Testis (tissue), 3 donors: Measurements from ENCODE around the gene INTU. TPM values are rescaled to one million over a fixed set of nuclear protein-coding genes. Genes with fewer than 3 reads are reported as not detected.

Source experiments
- DNase-seq: peaks from one replicate; pipeline ENCODE4 v3.0.0-alpha.2; 2019
- H3K27ac ChIP-seq, 2 donors: fragments of 200-600 bp; sonication (generic); one replicate each; pipeline ENCODE4 v1.5.1; 2019
- H3K27me3 ChIP-seq: fragments of 200-600 bp; sonication (generic); one replicate; pipeline ENCODE4 v1.5.1; 2019
- H3K36me3 ChIP-seq: fragments of 200-600 bp; sonication (generic); one replicate; pipeline ENCODE4 v1.5.1; 2017; ENCODE audit warnings: low read depth; ENCODE audit errors: missing control alignments
- H3K4me1 ChIP-seq: fragments of 200-600 bp; sonication (generic); one replicate; pipeline ENCODE4 v1.5.1; 2019
- H3K4me3 ChIP-seq, 2 donors: fragments of 200-600 bp; sonication (generic); one replicate each; pipeline ENCODE4 v1.5.1; 2017 to 2019
- H3K9me3 ChIP-seq: fragments of 200-600 bp; sonication (generic); one replicate; pipeline ENCODE4 v1.5.1; 2017
- POLR2A ChIP-seq: fragments of 450-650 bp; IDR thresholded peaks from one replicate; pipeline ENCODE4 v1.6.1; 2017; ENCODE audit warnings: antibody characterized with exemption, mild to moderate bottlenecking, moderate library complexity
- WGBS, 2 donors: methylation state at CpG; one replicate each; pipeline ENCODE4 v1.1.5; 2018; 5-methylcytosine and 5-hydroxymethylcytosine counted together
- intact Hi-C: fragments of 100-400 bp; cut with DNase I; formaldehyde crosslinking; loops from one replicate; pipeline ENCODE4 v1.15.1; 2023; ENCODE audit warnings: low total_unique reads
- polyA plus RNA-seq: library from polyadenylated mRNA; stranded (reverse); fragments of 350-450 nt; fragmentation: Illumina TruSeq; extraction: RNeasy Lipid Tissue Mini Kit (QIAGEN cat#74804); gene quantifications from one replicate; pipeline ENCODE4 v1.2.3, GENCODE V29; 2014; ENCODE audit warnings: low read depth, low replicate concordance; ENCODE audit not compliant: insufficient read depth
- total RNA-seq, 2 donors: library from RNA; depleted of rRNA; stranded (reverse); fragments of >200 nt; gene quantifications; one replicate each; pipeline ENCODE4 v1.2.3, GENCODE V29; 2016
- TF ChIP-seq, protein P1 (sequence below), 3 experiments: fragments of 450-650 bp in 2 of 3; fragments of 200-600 bp in 1 of 3; sonication (generic) in 1 of 3; IDR thresholded peaks; one replicate each; pipeline ENCODE4 v1.5.1; 2016 to 2019; ENCODE audit warnings: antibody characterized with exemption in 3 of 3, mild to moderate bottlenecking in 2 of 3, moderate library complexity in 1 of 3

The INTU gene
- total and polyA plus RNA-seq, 3 donors from 2014 or later = 8.0 to 41.6 (median 27.3) TPM

DNA sequence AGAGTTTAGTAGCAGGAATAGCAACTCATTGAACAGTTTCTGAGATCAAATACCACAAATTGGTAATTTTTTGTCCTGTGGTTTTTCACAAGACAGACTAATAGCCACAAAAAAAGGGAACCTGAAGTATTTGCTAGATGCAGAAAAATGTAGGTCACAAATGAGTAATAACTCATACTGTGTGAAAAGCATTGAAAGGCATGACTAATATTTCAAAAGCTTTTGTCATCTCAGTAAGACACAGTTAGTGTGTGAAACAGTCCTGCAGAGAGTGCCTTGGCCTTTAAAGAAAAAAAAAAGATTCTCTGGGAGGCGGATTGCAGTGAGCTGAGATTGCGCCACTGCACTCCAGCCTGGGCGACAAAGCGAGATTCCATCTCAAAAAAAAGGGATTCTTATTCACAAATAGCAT, 66.0 kb downstream of the INTU start:
- Histone ChIP-seq H3K4me1 (no peaks in the 10 kb centered on the region), H3K9me3 (no peaks in the 10 kb centered on the region), H3K4me3 (no peak overlapping the region), H3K36me3 (no peaks in the 10 kb centered on the region), H3K27me3 (no peaks in the 10 kb centered on the region), H3K27ac (no peak overlapping the region)
- WGBS, 2 donors = 90 to 93% methylated on average over 4 of the region's 4 CpGs
- no peak for DNase-seq
- intact Hi-C loops = no loop called here
- TF ChIP-seq, protein P1, sequence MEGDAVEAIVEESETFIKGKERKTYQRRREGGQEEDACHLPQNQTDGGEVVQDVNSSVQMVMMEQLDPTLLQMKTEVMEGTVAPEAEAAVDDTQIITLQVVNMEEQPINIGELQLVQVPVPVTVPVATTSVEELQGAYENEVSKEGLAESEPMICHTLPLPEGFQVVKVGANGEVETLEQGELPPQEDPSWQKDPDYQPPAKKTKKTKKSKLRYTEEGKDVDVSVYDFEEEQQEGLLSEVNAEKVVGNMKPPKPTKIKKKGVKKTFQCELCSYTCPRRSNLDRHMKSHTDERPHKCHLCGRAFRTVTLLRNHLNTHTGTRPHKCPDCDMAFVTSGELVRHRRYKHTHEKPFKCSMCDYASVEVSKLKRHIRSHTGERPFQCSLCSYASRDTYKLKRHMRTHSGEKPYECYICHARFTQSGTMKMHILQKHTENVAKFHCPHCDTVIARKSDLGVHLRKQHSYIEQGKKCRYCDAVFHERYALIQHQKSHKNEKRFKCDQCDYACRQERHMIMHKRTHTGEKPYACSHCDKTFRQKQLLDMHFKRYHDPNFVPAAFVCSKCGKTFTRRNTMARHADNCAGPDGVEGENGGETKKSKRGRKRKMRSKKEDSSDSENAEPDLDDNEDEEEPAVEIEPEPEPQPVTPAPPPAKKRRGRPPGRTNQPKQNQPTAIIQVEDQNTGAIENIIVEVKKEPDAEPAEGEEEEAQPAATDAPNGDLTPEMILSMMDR (IDR thresholded peaks at IDR 0.05) = no peak
- TF ChIP-seq POLR2A = no peak

DNA sequence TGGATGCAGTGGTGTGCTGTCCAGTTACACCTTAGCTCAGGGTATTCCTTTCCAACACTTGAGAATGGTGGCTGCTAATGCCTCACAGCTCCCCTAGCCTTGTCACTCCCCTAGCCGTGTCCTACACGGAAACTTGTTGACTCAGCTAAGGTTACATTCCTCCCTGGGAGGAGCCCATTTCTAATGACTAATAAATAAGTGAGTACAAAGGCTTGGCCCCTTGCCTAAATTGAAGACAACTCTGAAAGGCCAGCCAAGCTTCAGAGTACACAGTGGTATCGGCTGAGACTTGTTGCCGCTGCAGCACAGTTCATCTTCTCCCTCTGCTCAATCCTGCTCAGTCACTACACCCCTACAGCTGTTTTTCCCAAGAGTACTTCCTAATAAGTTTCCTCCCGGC, 76.2 kb downstream of the INTU start:
- peak; percentile 36 for DNase-seq
- Histone ChIP-seq H3K27ac (no peak overlapping the region), H3K36me3 (no peaks in the 10 kb centered on the region), H3K4me1 (peaks cover 6% of the 10 kb centered on the region), H3K27me3 (no peaks in the 10 kb centered on the region), H3K9me3 (no peaks in the 10 kb centered on the region), H3K4me3 (no peak overlapping the region)
- no peak for TF ChIP-seq POLR2A
- TF ChIP-seq, protein P1 (IDR thresholded peaks at IDR 0.05) = no peak
- intact Hi-C loops = no loop called here
- WGBS, 2 donors = 28 to 34% methylated on average over 5 of the region's 5 CpGs

DNA sequence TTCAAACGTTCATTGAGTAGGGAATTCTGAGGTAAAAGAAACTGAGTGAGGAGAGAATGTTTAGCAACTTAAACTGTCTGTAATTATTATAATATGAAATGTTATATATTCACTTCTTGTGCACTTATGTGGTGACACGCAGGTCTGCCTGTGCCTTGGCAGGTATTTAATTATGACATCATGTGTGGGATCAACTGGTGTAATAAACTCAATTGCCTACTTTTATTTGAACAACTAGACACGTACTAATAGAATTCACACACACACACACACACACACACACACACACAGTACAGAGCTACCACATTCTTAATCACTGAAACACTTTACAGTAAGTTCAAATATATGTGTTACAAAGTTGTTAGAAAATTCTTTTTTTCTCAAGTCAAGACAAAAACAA, 76.7 kb downstream of the INTU start:
- no peaks in the 10 kb centered on the region for H3K27me3 ChIP-seq
- 58 to 59% methylated on average over 3 of the region's 3 CpGs for WGBS, 2 donors
- no peak for DNase-seq
- no peak overlapping the region for H3K4me3 ChIP-seq
- H3K36me3 ChIP-seq = no peaks in the 10 kb centered on the region
- intact Hi-C loops = no loop called here
- H3K27ac ChIP-seq = no peak overlapping the region
- H3K9me3 ChIP-seq = no peaks in the 10 kb centered on the region
- TF ChIP-seq, protein P1 (IDR thresholded peaks at IDR 0.05) = no peak
- no peak for TF ChIP-seq POLR2A
- H3K4me1 ChIP-seq = peaks cover 6% of the 10 kb centered on the region

DNA sequence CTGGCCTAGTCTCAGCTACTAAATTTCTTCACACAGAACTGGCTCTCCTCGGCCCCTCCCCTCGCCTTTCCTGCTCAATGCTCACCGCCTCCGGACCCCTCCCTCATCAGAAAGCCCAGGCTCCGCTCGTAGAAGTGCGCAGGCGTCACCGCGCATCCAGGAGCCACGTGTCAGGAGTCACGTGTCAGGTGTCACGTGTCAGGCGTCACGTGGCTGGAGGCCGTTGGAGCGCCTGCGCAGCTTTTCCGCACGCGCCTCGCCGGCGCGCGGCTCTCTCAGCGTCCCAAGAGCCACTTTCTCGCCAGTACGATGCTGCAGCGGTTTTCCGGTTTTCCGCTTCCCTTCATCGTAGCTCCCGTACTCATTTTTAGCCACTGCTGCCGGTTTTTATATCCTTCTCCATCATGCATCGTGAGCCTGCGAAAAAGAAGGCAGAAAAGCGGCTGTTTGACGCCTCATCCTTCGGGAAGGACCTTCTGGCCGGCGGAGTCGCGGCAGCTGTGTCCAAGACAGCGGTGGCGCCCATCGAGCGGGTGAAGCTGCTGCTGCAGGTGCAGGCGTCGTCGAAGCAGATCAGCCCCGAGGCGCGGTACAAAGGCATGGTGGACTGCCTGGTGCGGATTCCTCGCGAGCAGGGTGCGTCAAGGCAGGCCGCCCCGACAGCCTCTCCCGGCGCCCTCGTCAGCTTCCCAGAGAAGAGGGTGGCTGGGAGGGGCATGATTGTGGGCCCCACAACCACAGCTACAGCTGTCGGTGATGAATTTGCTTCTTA, 97.6 kb downstream of the INTU start, which contains the start of gene SLC25A31:
TSS of gene SLC25A31 (plus strand) at position 259 of the 772 bp plus-strand sequence. CDS start at position 405, 146 bp downstream.
- 75 to 83% methylated on average over 49 to 64 of the region's 64 CpGs for WGBS, 2 donors
- Histone ChIP-seq H3K36me3 (no peaks in the 10 kb centered on the region), H3K9me3 (no peaks in the 10 kb centered on the region), H3K27ac (peak within 1 kb of the TSS in 1 of 2 donors; percentile 43), H3K4me3 (peak within 1 kb of the TSS; percentile 46 to 61), H3K27me3 (no peaks in the 10 kb centered on the region), H3K4me1 (no peaks in the 10 kb centered on the region)
- intact Hi-C loops = loop anchor here (5.0 kb wide), 1 partner anchor 128 kb away; no protein-coding TSS in a partner anchor
- peak; percentile 84 for DNase-seq
- TF ChIP-seq, protein P1 (IDR thresholded peaks at IDR 0.05) = no peak
- no peak for TF ChIP-seq POLR2A
